H1 (cell line): ENCODE data around the gene KLHL28. TPM values are rescaled to one million over a fixed set of nuclear protein-coding genes. Genes with fewer than 3 reads are reported as not detected.
A peak's percentile ranks its signal among the peaks of the same experiment; 100 is the strongest.

Experiments used
- BCL11A ChIP-seq, 2 experiments: IDR thresholded peaks; one replicate each; pipeline ENCODE4 v1.6.1; 2011; ENCODE audit warnings: low read depth in 2 of 2, low read length in 2 of 2, mild to moderate bottlenecking in 2 of 2
- CHD2 ChIP-seq: IDR thresholded peaks from 2 replicates; pipeline ENCODE4 v1.6.1; 2012; ENCODE audit warnings: low read length, improper control_type of control experiment
- FOSL1 ChIP-seq: IDR thresholded peaks from 2 replicates; pipeline ENCODE4 v1.6.1; 2011; ENCODE audit warnings: mild to moderate bottlenecking, low read depth, low read length, moderate library complexity; ENCODE audit not compliant: insufficient read depth
- HDAC6 ChIP-seq: IDR thresholded peaks from one replicate; pipeline ENCODE4 v1.7.1; 2012; ENCODE audit warnings: low read depth, mild to moderate bottlenecking, inconsistent platforms, low read length, moderate library complexity
- NANOG ChIP-seq: IDR thresholded peaks from 2 replicates; pipeline ENCODE4 v1.6.1; 2011; ENCODE audit warnings: low read length, low read depth, mild to moderate bottlenecking, inconsistent platforms; ENCODE audit not compliant: insufficient read depth, poor library complexity, severe bottlenecking
- POLR2A ChIP-seq, 2 experiments: IDR thresholded peaks; 1 replicate in 1 of 2; 2 replicates in 1 of 2; pipeline ENCODE4 v1.6.1; 2011; ENCODE audit warnings: low read depth in 2 of 2, low read length in 2 of 2, mild to moderate bottlenecking in 2 of 2; ENCODE audit errors: control extremely low read depth in 1 of 2
- RAD21 ChIP-seq, 2 experiments: IDR thresholded peaks in 1 of 2; conservative IDR thresholded peaks in 1 of 2; 2 replicates each; pipeline ENCODE4 v1.6.1; 2011; ENCODE audit warnings: low read depth in 2 of 2, low read length in 2 of 2, improper control_type of control experiment in 1 of 2, inconsistent platforms in 1 of 2, mild to moderate bottlenecking in 1 of 2, moderate library complexity in 1 of 2
- RNF2 ChIP-seq: fragments of 200-900, 300-1000 bp; sonication (generic); IDR thresholded peaks from 2 replicates; pipeline ENCODE4 v1.7.1; 2016; ENCODE audit warnings: borderline replicate concordance, low read depth, mild to moderate bottlenecking, antibody characterized with exemption, low read length; ENCODE audit not compliant: poor library complexity, severe bottlenecking; ENCODE audit errors: missing control alignments
- RXRA ChIP-seq: IDR thresholded peaks from 2 replicates; pipeline ENCODE4 v1.6.1; 2011; ENCODE audit warnings: low read depth, mild to moderate bottlenecking, low read length, moderate library complexity; ENCODE audit not compliant: insufficient read depth
- TAF1 ChIP-seq: IDR thresholded peaks from 2 replicates; pipeline ENCODE4 v1.6.1; 2011; ENCODE audit warnings: mild to moderate bottlenecking, low read depth, low read length
- polyA plus RNA-seq, 7 experiments: library from polyadenylated mRNA; depleted of rRNA in 3 of 7; stranded (reverse) in 5 of 7; unstranded in 2 of 7; fragments of >200 nt in 5 of 7; fragments of 200-250 nt in 2 of 7; gene quantifications; 1 replicate in 5 of 7; 2 replicates in 1 of 7; 4 replicates in 1 of 7; pipeline versions ENCODE4 v1.2.1 to v1.2.3, GENCODE V29; 2011 to 2013; ENCODE audit warnings: missing spikeins in 2 of 7, mixed read lengths in 2 of 7
- total RNA-seq: library from RNA; stranded (reverse); fragmentation: NEBNext Ultra II Directional; extraction: Animal tissue kit (Norgen Biotek cat#: 25700); gene quantifications from 2 replicates; pipeline ENCODE4 v1.2.1, GENCODE V29; 2021
- TF ChIP-seq, protein P1 (sequence below): IDR thresholded peaks from 2 replicates; pipeline ENCODE4 v1.6.1; 2012; ENCODE audit warnings: inconsistent platforms
- TF ChIP-seq, protein P2 (sequence below): IDR thresholded peaks from 2 replicates; pipeline ENCODE4 v1.6.1; 2012; ENCODE audit warnings: inconsistent platforms
- TF ChIP-seq, protein P3 (sequence below): IDR thresholded peaks from 2 replicates; pipeline ENCODE4 v1.6.1; 2011; ENCODE audit warnings: low read length, improper control_type of control experiment

KLHL28 gene
- total and polyA plus RNA-seq, 2 of the 8 experiments (the other 6 are each of a cell fraction or from before 2014, with no cell fraction given), result 3.3 to 10.5 TPM

DNA sequence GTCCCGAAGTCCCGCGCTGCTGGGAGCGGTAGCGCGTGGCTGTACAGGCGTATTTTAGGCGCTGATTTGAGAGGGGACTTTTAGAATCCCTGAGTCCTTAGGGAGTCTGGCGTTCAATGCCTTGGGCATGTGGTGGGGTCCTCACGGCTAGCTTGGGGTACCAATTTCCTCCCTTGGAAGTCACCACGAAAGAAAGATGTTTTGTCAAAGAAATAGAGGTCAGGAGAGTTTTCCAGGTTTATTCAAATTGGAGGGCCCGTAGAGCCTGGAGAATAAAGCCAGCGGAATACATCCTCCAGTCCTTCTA lies 63.9 kb downstream of the KLHL28 start (continued):
- no peak for TF ChIP-seq RNF2
- TF ChIP-seq RXRA, result no peak
- no peak for TF ChIP-seq FOSL1
- TF ChIP-seq HDAC6, result no peak
- peak in 1 of 2 experiments; percentile 52; a peak in 1 of 3 replicates for TF ChIP-seq POLR2A (IDR thresholded peaks at IDR 0.05; ENCODE audit: control extremely low read depth in 1 of 2, low read depth in 2 of 2, low read length in 2 of 2)
- TF ChIP-seq TAF1, result peak; percentile 65; the same call in 1 of the 2 replicates
- TF ChIP-seq, protein P1, sequence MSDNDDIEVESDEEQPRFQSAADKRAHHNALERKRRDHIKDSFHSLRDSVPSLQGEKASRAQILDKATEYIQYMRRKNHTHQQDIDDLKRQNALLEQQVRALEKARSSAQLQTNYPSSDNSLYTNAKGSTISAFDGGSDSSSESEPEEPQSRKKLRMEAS, result peak; percentile 77
- no peak for TF ChIP-seq NANOG
- TF ChIP-seq, protein P2, sequence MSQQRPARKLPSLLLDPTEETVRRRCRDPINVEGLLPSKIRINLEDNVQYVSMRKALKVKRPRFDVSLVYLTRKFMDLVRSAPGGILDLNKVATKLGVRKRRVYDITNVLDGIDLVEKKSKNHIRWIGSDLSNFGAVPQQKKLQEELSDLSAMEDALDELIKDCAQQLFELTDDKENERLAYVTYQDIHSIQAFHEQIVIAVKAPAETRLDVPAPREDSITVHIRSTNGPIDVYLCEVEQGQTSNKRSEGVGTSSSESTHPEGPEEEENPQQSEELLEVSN, result peak; percentile 77
- no peak for TF ChIP-seq RAD21 (IDR thresholded peaks at IDR 0.05 in 1 of 2, conservative IDR thresholded peaks at IDR 0.05 in 1 of 2; ENCODE audit: low read depth in 2 of 2, low read length in 2 of 2)
- TF ChIP-seq CHD2, result 0 out of 2 replicates have a peak, but pooled peaks have one; percentile 60
- TF ChIP-seq, protein P3, sequence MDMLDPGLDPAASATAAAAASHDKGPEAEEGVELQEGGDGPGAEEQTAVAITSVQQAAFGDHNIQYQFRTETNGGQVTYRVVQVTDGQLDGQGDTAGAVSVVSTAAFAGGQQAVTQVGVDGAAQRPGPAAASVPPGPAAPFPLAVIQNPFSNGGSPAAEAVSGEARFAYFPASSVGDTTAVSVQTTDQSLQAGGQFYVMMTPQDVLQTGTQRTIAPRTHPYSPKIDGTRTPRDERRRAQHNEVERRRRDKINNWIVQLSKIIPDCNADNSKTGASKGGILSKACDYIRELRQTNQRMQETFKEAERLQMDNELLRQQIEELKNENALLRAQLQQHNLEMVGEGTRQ, result no peak
- no peak for TF ChIP-seq BCL11A (IDR thresholded peaks at IDR 0.05; ENCODE audit: low read depth in 2 of 2, low read length in 2 of 2)
- TF ChIP-seq, all 59 proteins: peak for 7
